ENCODE results near the gene KLK5.

KLK5 gene

GRCh38 chr19:50983625-50984292, 30.9 kb upstream of the KLK5 start, which contains the start of gene KLK7:
Gene KLK7, minus strand, starts transcription at chr19:50983917. Its CDS starts 1,518 bp downstream, at chr19:50982399.
- TF ChIP-seq TAF1 (IDR thresholded peaks at IDR 0.05; ENCODE audit: borderline replicate concordance, insufficient read depth, low read length) (no peak), POLR2AphosphoS5 (IDR thresholded peaks at IDR 0.05; ENCODE audit: low read depth, low read length) (no peak), SIN3A (IDR thresholded peaks at IDR 0.05; ENCODE audit: borderline replicate concordance, insufficient read depth, low read length) (no peak), REST (IDR thresholded peaks at IDR 0.05; ENCODE audit: insufficient read depth in 1 of 2, low read depth in 2 of 2, low read length in 2 of 2) (no peak), FOXP2 (optimal IDR thresholded peaks at IDR 0.05; ENCODE audit: borderline replicate concordance, extremely low read depth, extremely low read length, insufficient read depth) (no peak)

- TF ChIP-seq FOXP2 (optimal IDR thresholded peaks at IDR 0.05; ENCODE audit: borderline replicate concordance, extremely low read depth, extremely low read length, insufficient read depth) (no peak), TAF1 (IDR thresholded peaks at IDR 0.05; ENCODE audit: borderline replicate concordance, insufficient read depth, low read length) (no peak), POLR2AphosphoS5 (IDR thresholded peaks at IDR 0.05; ENCODE audit: low read depth, low read length) (no peak), REST (IDR thresholded peaks at IDR 0.05; ENCODE audit: insufficient read depth in 1 of 2, low read depth in 2 of 2, low read length in 2 of 2) (no peak), SIN3A (IDR thresholded peaks at IDR 0.05; ENCODE audit: borderline replicate concordance, insufficient read depth, low read length) (no peak)
Measured at GRCh38 chr19:50982186-50982585, 29.3 kb upstream of the KLK5 start.

- TF ChIP-seq REST (IDR thresholded peaks at IDR 0.05; ENCODE audit: insufficient read depth in 1 of 2, low read depth in 2 of 2, low read length in 2 of 2) = no peak
Measured at GRCh38 chr19:50981587-50982146, 28.8 kb upstream of the KLK5 start.

- TF ChIP-seq REST (IDR thresholded peaks at IDR 0.05; ENCODE audit: insufficient read depth in 1 of 2, low read depth in 2 of 2, low read length in 2 of 2) = no peak
- TF ChIP-seq TAF1 (IDR thresholded peaks at IDR 0.05; ENCODE audit: borderline replicate concordance, insufficient read depth, low read length) = no peak
- no peak for TF ChIP-seq SIN3A (IDR thresholded peaks at IDR 0.05; ENCODE audit: borderline replicate concordance, insufficient read depth, low read length)
- TF ChIP-seq POLR2AphosphoS5 (IDR thresholded peaks at IDR 0.05; ENCODE audit: low read depth, low read length) = no peak
- no peak for TF ChIP-seq FOXP2 (optimal IDR thresholded peaks at IDR 0.05; ENCODE audit: borderline replicate concordance, extremely low read depth, extremely low read length, insufficient read depth)
Measured at GRCh38 chr19:50980208-50980607, 27.4 kb upstream of the KLK5 start.

All from PFSK-1 (cell line).